ENCODE data around the gene ATP2B3. TPM values are rescaled to one million over a fixed set of nuclear protein-coding genes. Genes with fewer than 3 reads are reported as not detected.
A peak's percentile ranks its signal among the peaks of the same experiment; 100 is the strongest.

ATP2B3 gene
- total and polyA plus RNA-seq, 2 donors (not counting 3 experiments of a cell fraction or from before 2014, with no cell fraction given) = 0.01 to 0.07 TPM

DNA sequence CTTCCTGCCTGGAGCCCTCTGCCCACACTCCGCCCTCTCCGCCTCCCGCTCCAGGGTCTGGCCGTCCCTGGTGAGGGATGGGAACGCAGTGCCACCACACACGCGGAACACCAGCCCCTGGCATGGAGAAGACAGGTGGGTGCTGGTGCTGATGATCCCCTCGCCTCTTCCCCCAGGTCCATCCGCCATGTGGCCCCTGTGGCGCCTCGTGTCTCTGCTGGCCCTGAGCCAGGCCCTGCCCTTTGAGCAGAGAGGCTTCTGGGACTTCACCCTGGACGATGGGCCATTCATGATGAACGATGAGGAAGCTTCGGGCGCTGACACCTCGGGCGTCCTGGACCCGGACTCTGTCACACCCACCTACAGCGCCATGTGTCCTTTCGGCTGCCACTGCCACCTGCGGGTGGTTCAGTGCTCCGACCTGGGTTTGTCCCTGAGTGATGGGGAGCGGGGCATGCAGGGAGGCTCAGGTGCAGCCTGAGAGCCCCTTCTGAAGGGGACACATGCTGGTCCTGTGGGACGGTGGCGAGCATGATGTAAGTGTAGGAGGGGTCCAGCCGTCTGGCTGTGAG, 12.9 kb upstream of the ATP2B3 start:
- intact Hi-C loops (cut with micrococcal nuclease) = loop anchor here (5.0 kb wide), 1 partner anchor 562 kb away; no protein-coding TSS in a partner anchor
- no peaks in the 10 kb centered on the region for H3K4me1 ChIP-seq (ENCODE audit: control insufficient read depth, extremely low read depth, insufficient read depth, low read length)
- no peaks in the 10 kb centered on the region for H3K9me1 ChIP-seq (replicated peaks; ENCODE audit: control insufficient read depth, extremely low read depth, insufficient read depth, low read length)
- H3K79me2 ChIP-seq (ENCODE audit: control insufficient read depth, insufficient read depth, low read length) = no peaks in the 10 kb centered on the region
- no TSS peak for BruUV-seq (replicated peaks)
- ChIA-PET POLR2A (no interaction called here), CTCF (interaction anchor here (3.6 to 8.2 kb wide), 2 partner anchors 34 to 44 kb away, joined by 55 to 146 read pairs; partner anchors contain the start of gene HAUS7)
- FAIRE-seq (peak; percentile 33), DNase-seq (ENCODE audit: low read depth, low spot score) (no peak)
- no peaks in the 10 kb centered on the region for H3K27me3 ChIP-seq (ENCODE audit: control insufficient read depth in 2 of 2, insufficient read depth in 2 of 2, low read length in 2 of 2)
- H3K4me2 ChIP-seq (ENCODE audit: insufficient read depth, low read length) = no peak overlapping the region
- no peak overlapping the region for H2AFZ ChIP-seq (ENCODE audit: low read depth, low read length)
- H4K20me1 ChIP-seq (replicated peaks; ENCODE audit: control insufficient read depth, extremely low read depth, insufficient read depth, low read length) = no peaks in the 10 kb centered on the region
- dilution Hi-C loops (cut with MboI; ENCODE audit: extremely low pct_ligation_motif_present, low sequenced_read_pairs) = no loop called here
- H3K9ac ChIP-seq (replicated peaks; ENCODE audit: extremely low read depth, insufficient read depth, low read length) = no peak overlapping the region
- TF ChIP-seq POLR2A (IDR thresholded peaks at IDR 0.05; ENCODE audit: low read depth, low read length) (no peak), MYC (IDR thresholded peaks at IDR 0.05; ENCODE audit: low read depth, low read length) (no peak), EZH2 (IDR thresholded peaks at IDR 0.05; ENCODE audit: borderline replicate concordance, low read depth, low read length, severe bottlenecking) (no peak), POLR2AphosphoS5 (IDR thresholded peaks at IDR 0.05; ENCODE audit: insufficient read depth, low read depth, low read length) (no peak), JUN (IDR thresholded peaks at IDR 0.05; ENCODE audit: borderline replicate concordance, insufficient read depth, insufficient read length, low read depth) (no peak), FOS (IDR thresholded peaks at IDR 0.05; ENCODE audit: borderline replicate concordance, insufficient read depth, low read length) (no peak), GATA2 (IDR thresholded peaks at IDR 0.05; ENCODE audit: insufficient read depth, insufficient read length, low read depth, low read length) (no peak)
- TF ChIP-seq, protein P1, sequence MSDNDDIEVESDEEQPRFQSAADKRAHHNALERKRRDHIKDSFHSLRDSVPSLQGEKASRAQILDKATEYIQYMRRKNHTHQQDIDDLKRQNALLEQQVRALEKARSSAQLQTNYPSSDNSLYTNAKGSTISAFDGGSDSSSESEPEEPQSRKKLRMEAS (IDR thresholded peaks at IDR 0.05; ENCODE audit: insufficient read depth, insufficient read length) = no peak
- TF ChIP-seq, protein P2, sequence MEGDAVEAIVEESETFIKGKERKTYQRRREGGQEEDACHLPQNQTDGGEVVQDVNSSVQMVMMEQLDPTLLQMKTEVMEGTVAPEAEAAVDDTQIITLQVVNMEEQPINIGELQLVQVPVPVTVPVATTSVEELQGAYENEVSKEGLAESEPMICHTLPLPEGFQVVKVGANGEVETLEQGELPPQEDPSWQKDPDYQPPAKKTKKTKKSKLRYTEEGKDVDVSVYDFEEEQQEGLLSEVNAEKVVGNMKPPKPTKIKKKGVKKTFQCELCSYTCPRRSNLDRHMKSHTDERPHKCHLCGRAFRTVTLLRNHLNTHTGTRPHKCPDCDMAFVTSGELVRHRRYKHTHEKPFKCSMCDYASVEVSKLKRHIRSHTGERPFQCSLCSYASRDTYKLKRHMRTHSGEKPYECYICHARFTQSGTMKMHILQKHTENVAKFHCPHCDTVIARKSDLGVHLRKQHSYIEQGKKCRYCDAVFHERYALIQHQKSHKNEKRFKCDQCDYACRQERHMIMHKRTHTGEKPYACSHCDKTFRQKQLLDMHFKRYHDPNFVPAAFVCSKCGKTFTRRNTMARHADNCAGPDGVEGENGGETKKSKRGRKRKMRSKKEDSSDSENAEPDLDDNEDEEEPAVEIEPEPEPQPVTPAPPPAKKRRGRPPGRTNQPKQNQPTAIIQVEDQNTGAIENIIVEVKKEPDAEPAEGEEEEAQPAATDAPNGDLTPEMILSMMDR (IDR thresholded peaks at IDR 0.05; ENCODE audit: extremely low read depth in 1 of 2, insufficient read depth in 1 of 2, low read depth in 1 of 2, low read length in 2 of 2) = no peak
- no peak overlapping the region for H3K27ac ChIP-seq (ENCODE audit: insufficient read depth, low read depth, low read length)
- H3K4me3 ChIP-seq (replicated peaks in 1 of 3; ENCODE audit: insufficient read depth in 1 of 3, low read depth in 1 of 3, low read length in 3 of 3) = no peak overlapping the region
- peaks cover 0 to 43% of the 10 kb centered on the region in 2 experiments for H3K36me3 ChIP-seq (ENCODE audit: control insufficient read depth in 2 of 2, extremely low read depth in 1 of 2, insufficient read depth in 2 of 2, low read length in 2 of 2)
- no peaks in the 10 kb centered on the region for H3K9me3 ChIP-seq (replicated peaks; ENCODE audit: control insufficient read depth, insufficient read depth, low read length)
